ENCODE results near the gene IL16. TPM values are rescaled to one million over a fixed set of nuclear protein-coding genes. Genes with fewer than 3 reads are reported as not detected.

The IL16 gene
- total RNA-seq, 2 donors from 2014 or later: 58.0 to 95.0 TPM

DNA sequence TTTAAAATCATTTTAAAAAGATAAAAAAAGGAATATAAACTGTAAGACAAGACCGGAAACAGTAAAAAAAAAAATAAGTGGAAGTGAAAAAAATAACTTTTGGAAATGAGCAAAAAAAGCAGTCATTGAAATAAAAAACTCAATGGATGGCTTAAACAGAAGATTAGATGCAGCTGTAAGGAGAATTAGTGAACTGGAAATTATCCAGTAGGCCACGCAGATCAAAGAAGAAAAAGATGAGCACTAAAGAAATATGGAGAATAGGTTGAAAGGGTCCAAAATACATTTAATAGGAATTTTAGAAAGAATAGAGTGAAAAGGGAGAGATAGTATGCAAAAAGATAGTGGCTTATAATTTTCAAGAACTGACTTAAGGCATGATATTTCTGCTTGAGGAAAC is 80.3 kb downstream of the IL16 start:
- no peak for ATAC-seq (replicated peaks)
- peaks cover 9% of the 10 kb centered on the region for H3K4me1 Mint-ChIP-seq
- no peaks in the 10 kb centered on the region for H3K36me3 Mint-ChIP-seq (ENCODE audit: low read depth)
- H3K9me3 Mint-ChIP-seq: peaks cover 9% of the 10 kb centered on the region
- H3K27me3 Mint-ChIP-seq: no peaks in the 10 kb centered on the region
- H3K4me3 Mint-ChIP-seq: no peak overlapping the region
- H3K27ac Mint-ChIP-seq: no peak overlapping the region

- Mint-ChIP-seq H3K4me3 (no peak overlapping the region), H3K4me1 (peaks cover 9% of the 10 kb centered on the region), H3K36me3 (ENCODE audit: low read depth) (no peaks in the 10 kb centered on the region), H3K9me3 (peaks cover 9% of the 10 kb centered on the region), H3K27ac (no peak overlapping the region), H3K27me3 (no peaks in the 10 kb centered on the region)
- ATAC-seq (replicated peaks): no peak
These were observed 81.2 kb downstream of the IL16 start for GRCh38 chr15:81277851-81278250.

GRCh38 chr15:81278306-81279029 is 81.8 kb downstream of the IL16 start:
- Mint-ChIP-seq H3K9me3 (peaks cover 9% of the 10 kb centered on the region), H3K27me3 (no peaks in the 10 kb centered on the region), H3K27ac (no peak overlapping the region), H3K4me3 (no peak overlapping the region), H3K4me1 (peaks cover 9% of the 10 kb centered on the region), H3K36me3 (ENCODE audit: low read depth) (no peaks in the 10 kb centered on the region)
- no peak for ATAC-seq (replicated peaks)

GRCh38 chr15:81279621-81280485 is 83.2 kb downstream of the IL16 start:
- Mint-ChIP-seq H3K27ac (no peak overlapping the region), H3K9me3 (peaks cover 9% of the 10 kb centered on the region), H3K27me3 (no peaks in the 10 kb centered on the region), H3K4me3 (no peak overlapping the region), H3K36me3 (ENCODE audit: low read depth) (no peaks in the 10 kb centered on the region), H3K4me1 (peaks cover 4% of the 10 kb centered on the region)
- ATAC-seq (replicated peaks): no peak

DNA sequence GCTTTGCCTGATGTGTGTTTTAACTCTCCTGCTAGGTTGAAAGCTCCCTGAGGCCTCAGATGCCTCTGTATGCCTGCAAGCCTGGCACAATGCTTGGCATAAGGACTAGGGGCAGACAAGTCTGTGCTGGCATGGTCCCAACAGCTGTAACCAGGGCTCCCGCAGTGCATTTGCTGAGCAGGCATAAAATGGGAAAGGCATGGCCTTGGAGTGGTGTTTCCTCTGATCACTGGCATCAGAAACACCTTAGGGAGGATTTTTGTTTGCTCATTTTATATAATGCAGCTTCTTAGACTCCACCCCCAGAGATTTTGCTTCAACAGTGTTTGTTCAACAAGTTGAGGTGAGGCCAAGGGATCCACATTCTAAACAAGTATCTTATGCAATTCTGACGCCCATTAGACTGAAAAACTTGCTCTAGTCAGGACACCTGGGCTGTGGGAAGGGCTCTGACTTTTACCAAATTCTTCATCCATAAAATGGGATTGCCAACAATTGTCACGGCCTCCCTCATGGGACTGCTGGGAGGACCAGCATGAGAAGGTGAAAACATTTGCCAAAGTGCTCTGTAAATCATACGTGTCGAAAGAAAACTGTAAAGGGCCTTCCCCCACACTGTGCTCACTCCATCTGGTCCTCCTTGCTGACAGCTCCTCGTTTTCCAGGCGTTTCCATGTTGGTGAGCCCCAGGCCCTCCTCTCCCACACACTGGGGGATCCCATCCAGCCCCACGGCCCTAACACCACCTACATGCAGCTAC is 84.2 kb downstream of the IL16 start:
- no peak overlapping the region for H3K27ac Mint-ChIP-seq
- H3K36me3 Mint-ChIP-seq (ENCODE audit: low read depth): no peaks in the 10 kb centered on the region
- H3K27me3 Mint-ChIP-seq: no peaks in the 10 kb centered on the region
- H3K4me1 Mint-ChIP-seq: peaks cover 10% of the 10 kb centered on the region
- no peak for ATAC-seq (replicated peaks)
- H3K9me3 Mint-ChIP-seq: peaks cover 9% of the 10 kb centered on the region
- no peak overlapping the region for H3K4me3 Mint-ChIP-seq

DNA sequence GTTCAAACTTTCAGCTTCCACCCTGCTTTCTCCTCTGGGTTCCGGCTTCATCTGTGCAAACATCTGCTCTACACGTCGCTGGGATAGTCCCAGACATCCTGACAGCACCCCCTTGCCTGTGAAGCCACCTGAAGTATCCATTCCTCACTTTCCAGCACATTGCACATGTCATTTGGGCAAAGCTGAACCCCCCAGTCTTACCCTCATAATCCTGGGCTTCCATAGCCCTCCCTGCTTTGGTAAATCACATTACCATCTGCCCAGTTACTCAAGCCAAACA is 84.7 kb downstream of the IL16 start:
- peaks cover 15% of the 10 kb centered on the region for H3K4me1 Mint-ChIP-seq

DNA sequence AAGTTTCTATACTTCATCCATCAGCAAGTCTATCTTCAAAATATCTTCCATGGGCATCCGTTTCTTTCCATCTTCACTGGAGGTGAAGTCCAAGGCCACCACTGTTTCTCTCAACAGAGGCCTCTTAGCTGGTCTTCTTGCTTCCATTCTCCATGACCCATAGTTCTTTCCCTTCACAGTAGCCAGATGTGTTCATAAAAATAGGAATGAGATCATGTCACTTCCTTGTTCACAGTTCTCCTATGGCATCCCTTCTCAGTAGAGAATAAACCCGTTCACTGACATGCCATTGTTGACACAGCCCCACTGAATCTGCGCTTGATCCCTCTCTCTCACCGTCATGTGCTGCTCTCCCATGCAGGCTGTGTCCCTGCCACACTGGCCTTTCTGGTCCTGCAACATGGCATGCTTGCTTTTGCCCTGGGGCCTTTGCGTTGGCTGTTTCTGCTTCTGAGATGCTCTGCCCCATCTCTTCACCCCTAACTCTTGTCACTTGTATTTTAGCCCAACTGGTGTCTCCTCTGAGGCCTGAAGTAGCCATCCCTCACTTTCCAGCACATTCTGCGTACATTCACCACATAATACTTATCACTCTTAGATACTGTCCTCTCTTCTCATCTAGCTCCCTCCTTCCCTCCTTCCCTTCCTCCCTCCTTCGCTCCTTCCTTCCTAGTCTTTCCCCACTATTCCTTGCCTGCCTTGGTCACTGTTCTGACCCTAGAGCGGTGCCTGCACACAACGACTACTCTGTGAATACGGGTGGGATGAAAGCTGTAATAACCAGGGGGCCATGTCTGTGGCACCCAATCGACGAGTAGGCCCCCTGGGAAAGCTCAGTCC is 85.3 kb downstream of the IL16 start:
- H3K27me3 Mint-ChIP-seq: no peaks in the 10 kb centered on the region
- peaks cover 21% of the 10 kb centered on the region for H3K4me1 Mint-ChIP-seq
- ATAC-seq (replicated peaks): no peak
- no peaks in the 10 kb centered on the region for H3K36me3 Mint-ChIP-seq (ENCODE audit: low read depth)
- H3K9me3 Mint-ChIP-seq: peaks cover 10% of the 10 kb centered on the region
- H3K27ac Mint-ChIP-seq: no peak overlapping the region
- H3K4me3 Mint-ChIP-seq: no peak overlapping the region

More for the DNA sequence above, 84.7 kb downstream of the IL16 start:
- H3K36me3 Mint-ChIP-seq (ENCODE audit: low read depth): no peaks in the 10 kb centered on the region
- no peak for ATAC-seq (replicated peaks)
- peaks cover 9% of the 10 kb centered on the region for H3K9me3 Mint-ChIP-seq
- H3K27me3 Mint-ChIP-seq: no peaks in the 10 kb centered on the region
- H3K27ac Mint-ChIP-seq: no peak overlapping the region
- no peak overlapping the region for H3K4me3 Mint-ChIP-seq

- Mint-ChIP-seq H3K9me3 (peaks cover 11% of the 10 kb centered on the region), H3K4me3 (no peak overlapping the region), H3K36me3 (ENCODE audit: low read depth) (no peaks in the 10 kb centered on the region), H3K27ac (no peak overlapping the region), H3K27me3 (no peaks in the 10 kb centered on the region), H3K4me1 (peaks cover 25% of the 10 kb centered on the region)
- no peak for ATAC-seq (replicated peaks)
These were observed 85.9 kb downstream of the IL16 start for GRCh38 chr15:81282606-81282895.

DNA sequence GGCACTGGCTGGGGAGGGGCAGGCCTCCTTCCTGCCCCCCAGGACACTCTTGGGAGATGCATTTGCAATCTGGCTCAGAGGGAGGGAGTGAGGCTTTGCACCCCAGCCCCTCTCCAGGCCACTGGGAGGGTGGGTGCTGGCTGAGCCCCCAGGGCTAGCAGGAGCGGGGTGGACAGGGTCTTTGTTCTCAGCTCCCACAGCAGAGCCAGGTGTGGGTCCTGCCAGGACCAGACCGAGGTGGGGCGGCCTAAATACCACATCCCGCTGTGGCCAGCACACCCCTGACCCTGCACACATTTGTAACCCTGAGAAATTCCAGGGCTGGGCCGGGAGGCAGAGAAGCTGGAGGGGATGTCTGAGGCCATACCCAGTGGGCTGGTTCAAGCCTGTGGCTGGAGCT is 86.2 kb downstream of the IL16 start:
- H3K4me3 Mint-ChIP-seq: no peak overlapping the region
- peaks cover 29% of the 10 kb centered on the region for H3K4me1 Mint-ChIP-seq
- no peak for ATAC-seq (replicated peaks)
- peaks cover 15% of the 10 kb centered on the region for H3K9me3 Mint-ChIP-seq
- no peak overlapping the region for H3K27ac Mint-ChIP-seq
- no peaks in the 10 kb centered on the region for H3K27me3 Mint-ChIP-seq
- no peaks in the 10 kb centered on the region for H3K36me3 Mint-ChIP-seq (ENCODE audit: low read depth)

DNA sequence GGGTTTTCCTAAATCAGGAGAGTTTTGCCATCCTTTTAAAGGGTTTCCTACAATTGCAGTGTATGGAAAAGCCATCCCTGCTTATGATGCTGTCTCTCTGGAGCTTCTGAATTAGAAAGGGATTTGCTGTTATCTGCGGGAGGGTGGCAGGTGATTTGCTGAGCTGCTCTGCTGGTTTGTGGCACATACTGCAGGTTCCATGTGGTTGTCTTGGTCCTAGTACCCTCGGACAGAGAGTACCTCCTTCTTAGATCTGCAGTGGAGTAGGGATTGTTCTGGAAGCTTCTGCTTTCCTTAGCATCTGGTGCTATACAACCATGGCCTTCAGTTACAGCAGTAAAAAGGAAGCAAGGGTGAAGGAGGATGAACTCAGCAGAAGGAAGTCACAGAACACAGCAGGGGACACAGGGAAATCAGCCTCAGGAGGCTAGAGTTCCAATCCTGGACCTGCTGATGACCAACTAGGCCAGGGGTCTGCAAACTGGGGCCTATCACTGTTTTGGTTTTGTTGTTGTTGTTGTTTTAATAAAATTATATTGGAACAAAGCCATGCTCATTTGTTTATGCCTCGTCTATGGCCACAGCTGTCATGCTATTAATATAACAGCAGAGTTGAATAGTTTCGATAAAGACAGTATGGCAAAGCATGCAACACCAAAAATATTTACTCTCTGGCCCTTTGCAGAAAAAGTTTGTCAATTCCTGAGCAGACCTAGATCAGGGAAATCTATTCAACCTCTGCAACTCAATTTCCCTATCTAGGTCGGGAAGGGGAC is 87.8 kb downstream of the IL16 start:
- no peaks in the 10 kb centered on the region for H3K27me3 Mint-ChIP-seq
- H3K9me3 Mint-ChIP-seq: peaks cover 10% of the 10 kb centered on the region
- H3K36me3 Mint-ChIP-seq (ENCODE audit: low read depth): no peaks in the 10 kb centered on the region
- H3K27ac Mint-ChIP-seq: no peak overlapping the region
- H3K4me3 Mint-ChIP-seq: peak overlapping the region; percentile 75
- no peak for ATAC-seq (replicated peaks)
- H3K4me1 Mint-ChIP-seq: peaks cover 30% of the 10 kb centered on the region

- Mint-ChIP-seq H3K9me3 (peaks cover 10% of the 10 kb centered on the region), H3K36me3 (ENCODE audit: low read depth) (no peaks in the 10 kb centered on the region), H3K27me3 (no peaks in the 10 kb centered on the region), H3K4me3 (peak overlapping the region; percentile 75), H3K4me1 (peaks cover 35% of the 10 kb centered on the region), H3K27ac (peak overlapping the region; percentile 26)
- no peak for ATAC-seq (replicated peaks)
These were observed 88.8 kb downstream of the IL16 start for GRCh38 chr15:81285461-81285860.

DNA sequence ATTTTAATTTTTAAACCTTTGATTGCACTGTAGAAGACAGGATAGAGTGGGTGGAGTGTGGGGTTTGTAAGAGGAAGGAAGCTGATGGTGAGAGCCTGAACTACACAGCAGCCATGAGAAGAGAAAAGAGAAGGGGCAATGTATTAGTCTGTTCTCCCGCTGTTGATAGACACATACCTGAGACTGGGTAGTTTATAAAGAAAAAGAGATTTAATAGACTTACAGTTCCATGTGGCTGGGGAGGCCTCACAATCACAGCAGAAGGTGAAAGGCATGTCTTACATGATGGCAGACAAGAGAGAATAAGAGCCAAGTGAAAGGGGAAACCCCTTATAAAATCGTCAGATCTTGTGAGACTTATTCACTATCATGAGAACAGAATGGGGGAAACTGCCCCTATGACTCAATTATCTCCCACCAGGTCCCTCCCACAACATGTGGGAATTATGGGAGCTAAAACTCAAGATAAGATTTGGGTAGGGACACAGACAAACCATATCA is 90.0 kb downstream of the IL16 start:
- Mint-ChIP-seq H3K27ac (peak overlapping the region; percentile 84), H3K9me3 (peaks cover 10% of the 10 kb centered on the region), H3K4me1 (peaks cover 42% of the 10 kb centered on the region), H3K36me3 (ENCODE audit: low read depth) (no peaks in the 10 kb centered on the region), H3K4me3 (peak overlapping the region; percentile 75), H3K27me3 (no peaks in the 10 kb centered on the region)
- ATAC-seq (replicated peaks): peak; percentile 89

DNA sequence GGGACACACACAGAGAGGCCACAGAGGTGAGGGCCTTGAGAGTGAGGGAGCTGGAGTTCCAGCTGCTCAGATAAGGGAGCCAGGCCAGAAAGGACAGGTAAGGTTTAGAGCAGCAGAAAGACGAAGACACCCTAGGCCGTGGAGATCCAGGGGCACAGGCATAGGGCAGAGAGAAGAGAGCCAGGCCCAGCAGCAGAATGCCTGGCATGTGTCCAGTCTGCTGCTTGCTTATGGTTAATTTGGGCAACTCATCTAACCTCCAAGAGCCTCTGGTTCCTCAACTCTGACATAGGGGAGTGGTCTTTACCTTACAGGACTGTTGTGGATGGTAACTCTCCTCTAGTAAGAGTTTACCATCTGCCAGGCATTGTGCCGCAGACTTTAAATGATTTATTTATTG is 91.4 kb downstream of the IL16 start:
- H3K4me1 Mint-ChIP-seq: peaks cover 47% of the 10 kb centered on the region
- H3K36me3 Mint-ChIP-seq (ENCODE audit: low read depth): peaks cover 5% of the 10 kb centered on the region
- H3K27ac Mint-ChIP-seq: no peak overlapping the region
- no peaks in the 10 kb centered on the region for H3K27me3 Mint-ChIP-seq
- peaks cover 10% of the 10 kb centered on the region for H3K9me3 Mint-ChIP-seq
- no peak for ATAC-seq (replicated peaks)
- peak overlapping the region; percentile 75 for H3K4me3 Mint-ChIP-seq

Measured in activated T-helper 17 cell treated with anti-CD3 and anti-CD28 coated beads, Interleukin-2, amount 50 U/mL, for 72 hours (primary cell).